ENCODE data around the gene TSPAN4. TPM values are rescaled to one million over a fixed set of nuclear protein-coding genes. Genes with fewer than 3 reads are reported as not detected.
A peak's percentile ranks its signal among the peaks of the same experiment; 100 is the strongest.

The TSPAN4 gene
- total and polyA plus RNA-seq, 2 of the 13 experiments (the other 11 are each of a cell fraction or from before 2014, with no cell fraction given): 31.7 to 68.3 TPM

GRCh38 chr11:914747-915501 is 72.3 kb downstream of the TSPAN4 start:
- Histone ChIP-seq H2AFZ (ENCODE audit: low read length) (no peak overlapping the region), H3K9ac (ENCODE audit: insufficient read depth, low read depth, low read length) (peak overlapping the region; percentile 60), H3K9me3 (ENCODE audit: low read length) (no peaks in the 10 kb centered on the region), H4K20me1 (ENCODE audit: insufficient read depth, low read length) (no peaks in the 10 kb centered on the region), H3K36me3 (replicated peaks in 1 of 2; ENCODE audit: control insufficient read depth in 1 of 2, insufficient read depth in 2 of 2, low read length in 2 of 2) (no peaks in the 10 kb centered on the region), H3K79me2 (ENCODE audit: insufficient read depth, low read length) (peaks cover 9% of the 10 kb centered on the region), H3K27me3 (ENCODE audit: control insufficient read depth in 1 of 2, insufficient read depth in 2 of 2, low read length in 2 of 2) (no peaks in the 10 kb centered on the region; a peak in 1 of 5 replicates), H3K4me2 (ENCODE audit: low read depth, low read length) (peak overlapping the region; percentile 69), H3K4me1 (ENCODE audit: insufficient read depth, low read length) (peaks cover 55% of the 10 kb centered on the region), H3K4me3 (replicated peaks in 1 of 3; ENCODE audit: insufficient read depth in 1 of 3, low read depth in 2 of 3, low read length in 3 of 3) (peak overlapping the region; percentile 46 to 59 (median 46)), H3K27ac (ENCODE audit: extremely low read length, insufficient read depth, low read length) (peak overlapping the region; percentile 82)
- CTCF ChIA-PET (ENCODE audit: low intra/inter-chr PET ratio, low total read pairs): no interaction called here
- POLR2A ChIA-PET: interaction anchor here (2.1 kb wide), 1 partner anchor 37 kb away, joined by 10 read pairs; no protein-coding TSS in a partner anchor
- intact Hi-C loops (cut with micrococcal nuclease; ENCODE audit: unreplicated experiment): no loop called here
- no TSS peak for BruUV-seq (replicated peaks)
- ATAC-seq (peak; percentile 28), DNase-seq (ENCODE audit: low spot score) (peak; percentile 68), FAIRE-seq (peak; percentile 36)
- in situ Hi-C loops (cut with HindIII; ENCODE audit: extremely low pct_ligation_motif_present, low pct_unique_long_range_greater_than_20kb): no loop called here
- 80% methylated on average over 6 of the region's 21 CpGs for WGBS (ENCODE audit: low lambda C conversion rate)
- TF ChIP-seq MEIS1 (CRISPR knock-in tag; IDR thresholded peaks at IDR 0.05; ENCODE audit: borderline replicate concordance): peak; percentile 84; the same call in 1 of the 2 replicates
- TF ChIP-seq SALL1 (CRISPR knock-in tag; IDR thresholded peaks at IDR 0.05): peak; percentile 85
- no peak for TF ChIP-seq ZNF737 (CRISPR knock-in tag; IDR thresholded peaks at IDR 0.05; ENCODE audit: borderline replicate concordance)
- peak; percentile 94 for TF ChIP-seq SAP130 (CRISPR knock-in tag; IDR thresholded peaks at IDR 0.05; ENCODE audit: low read depth)
- no peak for TF ChIP-seq SRSF1 (optimal IDR thresholded peaks at IDR 0.05; ENCODE audit: low read depth, low read length)
- peak; percentile 94 for TF ChIP-seq RXRB (CRISPR knock-in tag; IDR thresholded peaks at IDR 0.05; ENCODE audit: borderline replicate concordance)
- TF ChIP-seq TAF1 (CRISPR knock-in tag; IDR thresholded peaks at IDR 0.05): peak; percentile 53; the same call in 1 of the 2 replicates
- 0 out of 2 replicates have a peak, but pooled peaks have one; percentile 30 for TF ChIP-seq SMAD3 (CRISPR knock-in tag; IDR thresholded peaks at IDR 0.05)
- TF ChIP-seq ZXDC (CRISPR knock-in tag; IDR thresholded peaks at IDR 0.05): no peak
- TF ChIP-seq MED1 (CRISPR knock-in tag; IDR thresholded peaks at IDR 0.05): peak; percentile 90
- TF ChIP-seq, protein P1, sequence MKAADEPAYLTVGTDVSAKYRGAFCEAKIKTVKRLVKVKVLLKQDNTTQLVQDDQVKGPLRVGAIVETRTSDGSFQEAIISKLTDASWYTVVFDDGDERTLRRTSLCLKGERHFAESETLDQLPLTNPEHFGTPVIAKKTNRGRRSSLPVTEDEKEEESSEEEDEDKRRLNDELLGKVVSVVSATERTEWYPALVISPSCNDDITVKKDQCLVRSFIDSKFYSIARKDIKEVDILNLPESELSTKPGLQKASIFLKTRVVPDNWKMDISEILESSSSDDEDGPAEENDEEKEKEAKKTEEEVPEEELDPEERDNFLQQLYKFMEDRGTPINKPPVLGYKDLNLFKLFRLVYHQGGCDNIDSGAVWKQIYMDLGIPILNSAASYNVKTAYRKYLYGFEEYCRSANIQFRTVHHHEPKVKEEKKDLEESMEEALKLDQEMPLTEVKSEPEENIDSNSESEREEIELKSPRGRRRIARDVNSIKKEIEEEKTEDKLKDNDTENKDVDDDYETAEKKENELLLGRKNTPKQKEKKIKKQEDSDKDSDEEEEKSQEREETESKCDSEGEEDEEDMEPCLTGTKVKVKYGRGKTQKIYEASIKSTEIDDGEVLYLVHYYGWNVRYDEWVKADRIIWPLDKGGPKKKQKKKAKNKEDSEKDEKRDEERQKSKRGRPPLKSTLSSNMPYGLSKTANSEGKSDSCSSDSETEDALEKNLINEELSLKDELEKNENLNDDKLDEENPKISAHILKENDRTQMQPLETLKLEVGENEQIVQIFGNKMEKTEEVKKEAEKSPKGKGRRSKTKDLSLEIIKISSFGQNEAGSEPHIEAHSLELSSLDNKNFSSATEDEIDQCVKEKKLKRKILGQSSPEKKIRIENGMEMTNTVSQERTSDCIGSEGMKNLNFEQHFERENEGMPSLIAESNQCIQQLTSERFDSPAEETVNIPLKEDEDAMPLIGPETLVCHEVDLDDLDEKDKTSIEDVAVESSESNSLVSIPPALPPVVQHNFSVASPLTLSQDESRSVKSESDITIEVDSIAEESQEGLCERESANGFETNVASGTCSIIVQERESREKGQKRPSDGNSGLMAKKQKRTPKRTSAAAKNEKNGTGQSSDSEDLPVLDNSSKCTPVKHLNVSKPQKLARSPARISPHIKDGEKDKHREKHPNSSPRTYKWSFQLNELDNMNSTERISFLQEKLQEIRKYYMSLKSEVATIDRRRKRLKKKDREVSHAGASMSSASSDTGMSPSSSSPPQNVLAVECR (CRISPR knock-in tag; IDR thresholded peaks at IDR 0.05; ENCODE audit: borderline replicate concordance): peak; percentile 73; the same call in 1 of the 2 replicates
- TF ChIP-seq PAXIP1 (CRISPR knock-in tag; conservative IDR thresholded peaks at IDR 0.05): peak; percentile 83
- TF ChIP-seq KLF15 (CRISPR knock-in tag; IDR thresholded peaks at IDR 0.05; ENCODE audit: borderline replicate concordance): no peak
